ENCODE results near the gene KCNAB3. TPM values are rescaled to one million over a fixed set of nuclear protein-coding genes. Genes with fewer than 3 reads are reported as not detected.

KCNAB3 gene
- total and polyA plus RNA-seq, 9 of the 15 experiments (the other 6 are each of a cell fraction or from before 2014, with no cell fraction given), result 0.03 to 2.5 (median 1.1) TPM

DNA sequence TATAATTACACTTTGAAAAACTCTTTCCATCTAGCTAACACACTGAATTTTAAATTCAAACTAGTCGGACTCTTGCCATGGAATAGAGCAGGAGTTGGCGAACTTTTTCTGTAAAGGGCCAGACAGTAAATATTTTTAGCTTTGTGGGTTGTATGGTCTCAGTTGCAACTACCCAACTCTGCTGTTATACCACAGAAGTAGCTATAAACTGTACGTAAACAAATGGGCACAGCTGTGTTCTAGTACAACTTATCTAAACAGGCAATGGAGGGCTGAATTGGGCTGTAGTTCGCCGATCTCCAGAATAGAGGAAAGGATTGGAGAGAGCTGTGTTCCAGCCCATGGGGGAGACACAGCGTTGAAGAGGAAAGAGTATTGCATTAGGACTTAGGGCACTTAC, 11.1 kb upstream of the KCNAB3 start (continued):
- TF ChIP-seq, protein P1, sequence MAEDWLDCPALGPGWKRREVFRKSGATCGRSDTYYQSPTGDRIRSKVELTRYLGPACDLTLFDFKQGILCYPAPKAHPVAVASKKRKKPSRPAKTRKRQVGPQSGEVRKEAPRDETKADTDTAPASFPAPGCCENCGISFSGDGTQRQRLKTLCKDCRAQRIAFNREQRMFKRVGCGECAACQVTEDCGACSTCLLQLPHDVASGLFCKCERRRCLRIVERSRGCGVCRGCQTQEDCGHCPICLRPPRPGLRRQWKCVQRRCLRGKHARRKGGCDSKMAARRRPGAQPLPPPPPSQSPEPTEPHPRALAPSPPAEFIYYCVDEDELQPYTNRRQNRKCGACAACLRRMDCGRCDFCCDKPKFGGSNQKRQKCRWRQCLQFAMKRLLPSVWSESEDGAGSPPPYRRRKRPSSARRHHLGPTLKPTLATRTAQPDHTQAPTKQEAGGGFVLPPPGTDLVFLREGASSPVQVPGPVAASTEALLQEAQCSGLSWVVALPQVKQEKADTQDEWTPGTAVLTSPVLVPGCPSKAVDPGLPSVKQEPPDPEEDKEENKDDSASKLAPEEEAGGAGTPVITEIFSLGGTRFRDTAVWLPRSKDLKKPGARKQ (CRISPR knock-in tag; IDR thresholded peaks at IDR 0.05), result no peak
- TF ChIP-seq KAT8 (IDR thresholded peaks at IDR 0.05; ENCODE audit: low read depth) (no peak), HDAC6 (IDR thresholded peaks at IDR 0.05; ENCODE audit: low read depth, low read length) (no peak), ZNF354B (CRISPR knock-in tag; IDR thresholded peaks at IDR 0.05) (no peak), NCOA2 (IDR thresholded peaks at IDR 0.05; ENCODE audit: partially characterized antibody in 2 of 2) (no peak), FOSL1 (tag; conservative IDR thresholded peaks at IDR 0.05) (no peak), ILK (tag; IDR thresholded peaks at IDR 0.05; ENCODE audit: borderline replicate concordance, low read depth) (no peak)
- TF ChIP-seq, protein P2, sequence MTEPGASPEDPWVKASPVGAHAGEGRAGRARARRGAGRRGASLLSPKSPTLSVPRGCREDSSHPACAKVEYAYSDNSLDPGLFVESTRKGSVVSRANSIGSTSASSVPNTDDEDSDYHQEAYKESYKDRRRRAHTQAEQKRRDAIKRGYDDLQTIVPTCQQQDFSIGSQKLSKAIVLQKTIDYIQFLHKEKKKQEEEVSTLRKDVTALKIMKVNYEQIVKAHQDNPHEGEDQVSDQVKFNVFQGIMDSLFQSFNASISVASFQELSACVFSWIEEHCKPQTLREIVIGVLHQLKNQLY (CRISPR knock-in tag; conservative IDR thresholded peaks at IDR 0.05), result no peak
- TF ChIP-seq, protein P3, sequence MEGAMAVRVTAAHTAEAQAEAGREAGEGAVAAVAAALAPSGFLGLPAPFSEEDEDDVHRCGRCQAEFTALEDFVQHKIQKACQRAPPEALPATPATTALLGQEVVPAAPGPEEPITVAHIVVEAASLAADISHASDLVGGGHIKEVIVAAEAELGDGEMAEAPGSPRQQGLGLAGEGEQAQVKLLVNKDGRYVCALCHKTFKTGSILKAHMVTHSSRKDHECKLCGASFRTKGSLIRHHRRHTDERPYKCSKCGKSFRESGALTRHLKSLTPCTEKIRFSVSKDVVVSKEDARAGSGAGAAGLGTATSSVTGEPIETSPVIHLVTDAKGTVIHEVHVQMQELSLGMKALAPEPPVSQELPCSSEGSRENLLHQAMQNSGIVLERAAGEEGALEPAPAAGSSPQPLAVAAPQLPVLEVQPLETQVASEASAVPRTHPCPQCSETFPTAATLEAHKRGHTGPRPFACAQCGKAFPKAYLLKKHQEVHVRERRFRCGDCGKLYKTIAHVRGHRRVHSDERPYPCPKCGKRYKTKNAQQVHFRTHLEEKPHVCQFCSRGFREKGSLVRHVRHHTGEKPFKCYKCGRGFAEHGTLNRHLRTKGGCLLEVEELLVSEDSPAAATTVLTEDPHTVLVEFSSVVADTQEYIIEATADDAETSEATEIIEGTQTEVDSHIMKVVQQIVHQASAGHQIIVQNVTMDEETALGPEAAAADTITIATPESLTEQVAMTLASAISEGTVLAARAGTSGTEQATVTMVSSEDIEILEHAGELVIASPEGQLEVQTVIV (CRISPR knock-in tag; IDR thresholded peaks at IDR 0.05; ENCODE audit: borderline replicate concordance), result no peak
- TF ChIP-seq, protein P4, sequence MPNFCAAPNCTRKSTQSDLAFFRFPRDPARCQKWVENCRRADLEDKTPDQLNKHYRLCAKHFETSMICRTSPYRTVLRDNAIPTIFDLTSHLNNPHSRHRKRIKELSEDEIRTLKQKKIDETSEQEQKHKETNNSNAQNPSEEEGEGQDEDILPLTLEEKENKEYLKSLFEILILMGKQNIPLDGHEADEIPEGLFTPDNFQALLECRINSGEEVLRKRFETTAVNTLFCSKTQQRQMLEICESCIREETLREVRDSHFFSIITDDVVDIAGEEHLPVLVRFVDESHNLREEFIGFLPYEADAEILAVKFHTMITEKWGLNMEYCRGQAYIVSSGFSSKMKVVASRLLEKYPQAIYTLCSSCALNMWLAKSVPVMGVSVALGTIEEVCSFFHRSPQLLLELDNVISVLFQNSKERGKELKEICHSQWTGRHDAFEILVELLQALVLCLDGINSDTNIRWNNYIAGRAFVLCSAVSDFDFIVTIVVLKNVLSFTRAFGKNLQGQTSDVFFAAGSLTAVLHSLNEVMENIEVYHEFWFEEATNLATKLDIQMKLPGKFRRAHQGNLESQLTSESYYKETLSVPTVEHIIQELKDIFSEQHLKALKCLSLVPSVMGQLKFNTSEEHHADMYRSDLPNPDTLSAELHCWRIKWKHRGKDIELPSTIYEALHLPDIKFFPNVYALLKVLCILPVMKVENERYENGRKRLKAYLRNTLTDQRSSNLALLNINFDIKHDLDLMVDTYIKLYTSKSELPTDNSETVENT (CRISPR knock-in tag; IDR thresholded peaks at IDR 0.05), result no peak
- TF ChIP-seq, protein P5, sequence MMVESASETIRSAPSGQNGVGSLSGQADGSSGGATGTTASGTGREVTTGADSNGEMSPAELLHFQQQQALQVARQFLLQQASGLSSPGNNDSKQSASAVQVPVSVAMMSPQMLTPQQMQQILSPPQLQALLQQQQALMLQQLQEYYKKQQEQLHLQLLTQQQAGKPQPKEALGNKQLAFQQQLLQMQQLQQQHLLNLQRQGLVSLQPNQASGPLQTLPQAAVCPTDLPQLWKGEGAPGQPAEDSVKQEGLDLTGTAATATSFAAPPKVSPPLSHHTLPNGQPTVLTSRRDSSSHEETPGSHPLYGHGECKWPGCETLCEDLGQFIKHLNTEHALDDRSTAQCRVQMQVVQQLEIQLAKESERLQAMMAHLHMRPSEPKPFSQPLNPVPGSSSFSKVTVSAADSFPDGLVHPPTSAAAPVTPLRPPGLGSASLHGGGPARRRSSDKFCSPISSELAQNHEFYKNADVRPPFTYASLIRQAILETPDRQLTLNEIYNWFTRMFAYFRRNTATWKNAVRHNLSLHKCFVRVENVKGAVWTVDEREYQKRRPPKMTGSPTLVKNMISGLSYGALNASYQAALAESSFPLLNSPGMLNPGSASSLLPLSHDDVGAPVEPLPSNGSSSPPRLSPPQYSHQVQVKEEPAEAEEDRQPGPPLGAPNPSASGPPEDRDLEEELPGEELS (CRISPR knock-in tag; IDR thresholded peaks at IDR 0.05; ENCODE audit: borderline replicate concordance), result no peak

Data from K562 (cell line).